Skeletal muscle cell (primary cell): Measurements from ENCODE around the gene C19orf33.

Experiments used
- DNase-seq: peaks from one replicate; pipeline ENCODE4 v3.0.0-alpha.2; 2010; ENCODE audit warnings: low read depth
- H3K4me3 ChIP-seq: 2 replicates; pipeline ENCODE4 v1.5.1; 2011; ENCODE audit warnings: low read depth, mild to moderate bottlenecking, control low read depth, low read length, moderate library complexity

Gene C19orf33

GRCh38 chr19:38277969-38278680 is 25.9 kb upstream of the C19orf33 start:
- DNase-seq: no peak
- H3K4me3 ChIP-seq: no peak overlapping the region

- DNase-seq: no peak
- H3K4me3 ChIP-seq: no peak overlapping the region
Observed at GRCh38 chr19:38278751-38279150, 25.3 kb upstream of the C19orf33 start.

GRCh38 chr19:38280030-38280921 is 23.8 kb upstream of the C19orf33 start:
- DNase-seq: no peak
- no peak overlapping the region for H3K4me3 ChIP-seq

- no peak for DNase-seq
- no peak overlapping the region for H3K4me3 ChIP-seq
Observed at GRCh38 chr19:38281811-38282566, 22.1 kb upstream of the C19orf33 start.

- H3K4me3 ChIP-seq: no peak overlapping the region
- no peak for DNase-seq
Observed at GRCh38 chr19:38283271-38283670, 20.8 kb upstream of the C19orf33 start.

- no peak for DNase-seq
- no peak overlapping the region for H3K4me3 ChIP-seq
Observed at GRCh38 chr19:38284422-38284821, 19.6 kb upstream of the C19orf33 start.

GRCh38 chr19:38285567-38285966 is 18.5 kb upstream of the C19orf33 start:
- DNase-seq: no peak

GRCh38 chr19:38287604-38288003 is 16.4 kb upstream of the C19orf33 start:
- H3K4me3 ChIP-seq: no peak overlapping the region

More at GRCh38 chr19:38285567-38285966, 18.5 kb upstream of the C19orf33 start:
- no peak overlapping the region for H3K4me3 ChIP-seq

GRCh38 chr19:38288123-38288855 is 15.8 kb upstream of the C19orf33 start:
- H3K4me3 ChIP-seq: no peak overlapping the region
- no peak for DNase-seq

More at GRCh38 chr19:38287604-38288003, 16.4 kb upstream of the C19orf33 start:
- no peak for DNase-seq

GRCh38 chr19:38289955-38290354 is 14.1 kb upstream of the C19orf33 start:
- DNase-seq: no peak
- H3K4me3 ChIP-seq: no peak overlapping the region

- DNase-seq: peak; percentile 82
Observed at GRCh38 chr19:38290631-38291147, 13.4 kb upstream of the C19orf33 start.

GRCh38 chr19:38291855-38292254 is 12.2 kb upstream of the C19orf33 start:
- no peak for DNase-seq
- H3K4me3 ChIP-seq: no peak overlapping the region

More at GRCh38 chr19:38290631-38291147, 13.4 kb upstream of the C19orf33 start:
- no peak overlapping the region for H3K4me3 ChIP-seq

GRCh38 chr19:38293281-38293680 is 10.8 kb upstream of the C19orf33 start:
- no peak for DNase-seq

GRCh38 chr19:38294090-38294489 is 10.0 kb upstream of the C19orf33 start:
- no peak overlapping the region for H3K4me3 ChIP-seq
- no peak for DNase-seq

More at GRCh38 chr19:38293281-38293680, 10.8 kb upstream of the C19orf33 start:
- no peak overlapping the region for H3K4me3 ChIP-seq

GRCh38 chr19:38298821-38299680 is 5.0 kb upstream of the C19orf33 start:
- H3K4me3 ChIP-seq: no peak overlapping the region
- DNase-seq: no peak

GRCh38 chr19:38304352-38304865 is 358 bp downstream of the C19orf33 start:
- H3K4me3 ChIP-seq: no peak overlapping the region
- DNase-seq: no peak

GRCh38 chr19:38304866-38305429 is 897 bp downstream of the C19orf33 start:
- no peak overlapping the region for H3K4me3 ChIP-seq

More at GRCh38 chr19:38304866-38305429, 897 bp downstream of the C19orf33 start:
- DNase-seq: no peak
